ENCODE results near the gene CTNNA2. TPM values are rescaled to one million over a fixed set of nuclear protein-coding genes. Genes with fewer than 3 reads are reported as not detected.
A peak's percentile ranks its signal among the peaks of the same experiment; 100 is the strongest.

CTNNA2 gene
- total RNA-seq, 1 donor from 2014 or later: 182 TPM

- FAIRE-seq (no peak), DNase-seq (ENCODE audit: low spot score in 2 of 2) (no peak)
Observed at GRCh38 chr2:79700651-79701050, 187.8 kb downstream of the CTNNA2 start.

- DNase-seq (ENCODE audit: low spot score in 2 of 2) (no peak), FAIRE-seq (no peak)
Observed at GRCh38 chr2:79702905-79703304, 190.1 kb downstream of the CTNNA2 start.

GRCh38 chr2:79711098-79711497 lies 198.2 kb downstream of the CTNNA2 start:
- DNase-seq (ENCODE audit: low spot score in 2 of 2) (no peak), FAIRE-seq (no peak)

- no peak for DNase-seq (ENCODE audit: low spot score in 2 of 2)
- no peak for FAIRE-seq
Observed at GRCh38 chr2:79713131-79713785, 200.4 kb downstream of the CTNNA2 start.

- DNase-seq (ENCODE audit: low spot score in 2 of 2) (no peak), FAIRE-seq (no peak)
Observed at GRCh38 chr2:79714283-79714682, 201.4 kb downstream of the CTNNA2 start.

GRCh38 chr2:79715338-79715737 lies 202.5 kb downstream of the CTNNA2 start:
- FAIRE-seq (no peak), DNase-seq (ENCODE audit: low spot score in 2 of 2) (no peak)

- FAIRE-seq (no peak), DNase-seq (ENCODE audit: low spot score in 2 of 2) (no peak)
Observed at GRCh38 chr2:79716266-79716665, 203.4 kb downstream of the CTNNA2 start.

- DNase-seq (ENCODE audit: low spot score in 2 of 2): no peak
- FAIRE-seq: no peak
Observed at GRCh38 chr2:79717364-79718007, 204.6 kb downstream of the CTNNA2 start.

GRCh38 chr2:79721061-79721460 lies 208.2 kb downstream of the CTNNA2 start:
- FAIRE-seq (no peak), DNase-seq (ENCODE audit: low spot score in 2 of 2) (no peak)

- DNase-seq (ENCODE audit: low spot score in 2 of 2): no peak
- FAIRE-seq: no peak
Observed at GRCh38 chr2:79721966-79722365, 209.1 kb downstream of the CTNNA2 start.

- no peak for FAIRE-seq
- DNase-seq (ENCODE audit: low spot score in 2 of 2): no peak
Observed at GRCh38 chr2:79723830-79724229, 211.0 kb downstream of the CTNNA2 start.

GRCh38 chr2:79729532-79729931 lies 216.7 kb downstream of the CTNNA2 start:
- FAIRE-seq (no peak), DNase-seq (ENCODE audit: low spot score in 2 of 2) (no peak)

GRCh38 chr2:79734518-79734917 lies 221.7 kb downstream of the CTNNA2 start:
- FAIRE-seq (no peak), DNase-seq (ENCODE audit: low spot score in 2 of 2) (no peak)

GRCh38 chr2:79740879-79741443 lies 228.1 kb downstream of the CTNNA2 start:
- peak; percentile 15 for FAIRE-seq
- no peak for DNase-seq (ENCODE audit: low spot score in 2 of 2)

GRCh38 chr2:79750321-79750720 lies 237.5 kb downstream of the CTNNA2 start:
- FAIRE-seq (no peak), DNase-seq (ENCODE audit: low spot score in 2 of 2) (no peak)

- FAIRE-seq: no peak
- no peak for DNase-seq (ENCODE audit: low spot score in 2 of 2)
Observed at GRCh38 chr2:79757526-79757925, 244.7 kb downstream of the CTNNA2 start.

- FAIRE-seq (no peak), DNase-seq (ENCODE audit: low spot score in 2 of 2) (no peak)
Observed at GRCh38 chr2:79758042-79758441, 245.2 kb downstream of the CTNNA2 start.

- DNase-seq (ENCODE audit: low spot score in 2 of 2): no peak
Observed at GRCh38 chr2:79758749-79759282, 246.0 kb downstream of the CTNNA2 start.

GRCh38 chr2:79770926-79771325 lies 258.1 kb downstream of the CTNNA2 start:
- FAIRE-seq: no peak
- DNase-seq (ENCODE audit: low spot score in 2 of 2): no peak

More at GRCh38 chr2:79758749-79759282, 246.0 kb downstream of the CTNNA2 start:
- FAIRE-seq: no peak

- no peak for FAIRE-seq
Observed at GRCh38 chr2:79771493-79771892, 258.6 kb downstream of the CTNNA2 start.

GRCh38 chr2:79774016-79774415 lies 261.2 kb downstream of the CTNNA2 start:
- no peak for FAIRE-seq
- no peak for DNase-seq (ENCODE audit: low spot score in 2 of 2)

More at GRCh38 chr2:79771493-79771892, 258.6 kb downstream of the CTNNA2 start:
- no peak for DNase-seq (ENCODE audit: low spot score in 2 of 2)

- FAIRE-seq (no peak), DNase-seq (ENCODE audit: low spot score in 2 of 2) (no peak)
Observed at GRCh38 chr2:79776461-79776860, 263.6 kb downstream of the CTNNA2 start.

Data from frontal cortex (tissue), 4 donors.